Endothelial cell (in vitro differentiated cells): Measurements from ENCODE around the gene WWC2. TPM values are rescaled to one million over a fixed set of nuclear protein-coding genes. Genes with fewer than 3 reads are reported as not detected.
"Not testable (repeated sequence)": the region's sequence is repeated elsewhere in the genome, so short reads cannot be mapped to it uniquely, and the experiment has no call there.

Experiments
- DNase-seq: peaks from one replicate; pipeline ENCODE4 v3.0.0; 2021; ENCODE audit warnings: low spot score
- H3K27ac Mint-ChIP-seq: one replicate; pipeline ENCODE4 v1.8.0; 2021; ENCODE audit warnings: mixed read lengths, inconsistent platforms; ENCODE audit not compliant: unreplicated experiment
- H3K27me3 Mint-ChIP-seq: one replicate; pipeline ENCODE4 v1.8.0; 2021; ENCODE audit warnings: mild to moderate bottlenecking, moderate library complexity, mixed read lengths, inconsistent platforms; ENCODE audit not compliant: unreplicated experiment
- H3K36me3 Mint-ChIP-seq: one replicate; pipeline ENCODE4 v1.8.0; 2021; ENCODE audit warnings: mild to moderate bottlenecking, low read depth, mixed read lengths, inconsistent platforms; ENCODE audit not compliant: unreplicated experiment
- H3K4me1 Mint-ChIP-seq: one replicate; pipeline ENCODE4 v1.8.0; 2021; ENCODE audit warnings: mild to moderate bottlenecking, mixed read lengths, inconsistent platforms; ENCODE audit not compliant: unreplicated experiment
- H3K4me3 Mint-ChIP-seq: one replicate; pipeline ENCODE4 v1.8.0; 2021; ENCODE audit warnings: mild to moderate bottlenecking, mixed read lengths, inconsistent platforms; ENCODE audit not compliant: unreplicated experiment
- H3K9me3 Mint-ChIP-seq: one replicate; pipeline ENCODE4 v1.8.0; 2021; ENCODE audit warnings: mixed read lengths, inconsistent platforms; ENCODE audit not compliant: unreplicated experiment
- CTCF ChIP-seq: fragments of 200-600 bp; sonication (generic); IDR thresholded peaks from one replicate; pipeline ENCODE4 v1.5.0; 2021; ENCODE audit warnings: antibody characterized with exemption; ENCODE audit not compliant: unreplicated experiment
- total RNA-seq: library from RNA; stranded (reverse); fragmentation: NEBNext Ultra II Directional; extraction: Animal tissue kit (Norgen Biotek cat#: 25700); gene quantifications from one replicate; pipeline ENCODE4 v1.2.1, GENCODE V29; 2021; ENCODE audit not compliant: unreplicated experiment

The WWC2 gene
- total RNA-seq, 1 donor from 2014 or later = 32.0 TPM

- Mint-ChIP-seq H3K4me3 (no peak overlapping the region), H3K9me3 (no peaks in the 10 kb centered on the region)
Observed at GRCh38 chr4:183323295-183323694, 224.2 kb downstream of the WWC2 start.

DNA sequence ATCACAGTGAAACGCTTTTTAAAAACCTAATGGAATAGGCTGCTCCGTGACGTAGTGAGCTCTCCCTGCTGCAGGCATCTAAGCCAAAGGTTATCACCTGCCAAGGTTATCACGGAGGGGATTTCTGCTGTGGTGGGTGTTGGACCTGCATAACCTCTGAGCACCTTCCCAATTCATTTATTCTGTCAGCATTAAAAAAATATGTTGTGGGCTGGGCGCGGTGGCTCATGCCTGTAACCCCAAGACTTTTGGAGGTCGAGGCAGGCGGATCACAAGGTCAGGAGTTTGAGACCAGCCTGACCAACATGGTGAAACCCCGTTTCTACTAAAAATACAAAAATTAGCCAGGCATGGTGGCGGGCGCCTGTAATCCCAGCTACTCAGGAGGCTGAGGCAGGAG is 225.0 kb downstream of the WWC2 start:
- not testable (repeated sequence) for H3K9me3 Mint-ChIP-seq, H3K4me3 Mint-ChIP-seq, H3K27ac Mint-ChIP-seq, H3K27me3 Mint-ChIP-seq, DNase-seq
- Mint-ChIP-seq H3K36me3 (peaks cover 19% of the 10 kb centered on the region), H3K4me1 (peaks cover 19% of the 10 kb centered on the region)

More at GRCh38 chr4:183323295-183323694, 224.2 kb downstream of the WWC2 start:
- Mint-ChIP-seq H3K4me1 (peaks cover 15% of the 10 kb centered on the region), H3K36me3 (peaks cover 16% of the 10 kb centered on the region), H3K27ac (no peak overlapping the region), H3K27me3 (peaks cover 4% of the 10 kb centered on the region)
- DNase-seq = no peak
- TF ChIP-seq CTCF = no peak

GRCh38 chr4:183324619-183325018 is 225.6 kb downstream of the WWC2 start:
- Mint-ChIP-seq H3K4me1 (peaks cover 19% of the 10 kb centered on the region), H3K36me3 (peaks cover 19% of the 10 kb centered on the region), H3K27ac (no peak overlapping the region), H3K27me3 (peaks cover 4% of the 10 kb centered on the region), H3K9me3 (no peaks in the 10 kb centered on the region), H3K4me3 (no peak overlapping the region)
- no peak for DNase-seq
- TF ChIP-seq CTCF = no peak

- Mint-ChIP-seq H3K36me3 (peaks cover 19% of the 10 kb centered on the region), H3K4me1 (peaks cover 19% of the 10 kb centered on the region)
- H3K4me3 Mint-ChIP-seq, H3K27me3 Mint-ChIP-seq, H3K9me3 Mint-ChIP-seq, H3K27ac Mint-ChIP-seq, DNase-seq: not testable (repeated sequence)
Observed at GRCh38 chr4:183326387-183326786, 227.3 kb downstream of the WWC2 start.

DNA sequence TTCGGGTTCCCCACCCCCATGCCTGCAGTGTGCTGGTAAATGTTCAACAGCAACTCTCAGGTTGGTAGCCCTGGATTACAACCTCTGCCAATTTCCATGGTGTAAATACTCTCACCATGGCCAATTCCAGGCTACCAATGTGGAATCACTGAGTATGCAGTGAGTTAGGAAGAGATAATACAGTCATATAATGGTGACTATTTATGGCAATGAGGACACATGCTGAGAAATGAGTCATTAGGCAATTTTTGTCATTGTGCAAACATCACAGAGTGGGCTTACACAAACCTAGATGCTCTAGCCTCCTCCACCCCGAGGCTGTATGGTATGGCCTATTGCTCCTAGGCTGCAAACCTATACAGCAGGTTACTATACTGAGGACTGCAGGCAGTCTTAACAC is 227.8 kb downstream of the WWC2 start:
- no peaks in the 10 kb centered on the region for H3K9me3 Mint-ChIP-seq
- H3K27ac Mint-ChIP-seq = no peak overlapping the region
- no peak overlapping the region for H3K4me3 Mint-ChIP-seq
- H3K4me1 Mint-ChIP-seq = peaks cover 19% of the 10 kb centered on the region
- H3K36me3 Mint-ChIP-seq = peaks cover 19% of the 10 kb centered on the region
- no peak for TF ChIP-seq CTCF
- peaks cover 3% of the 10 kb centered on the region for H3K27me3 Mint-ChIP-seq
- DNase-seq = no peak

- no peak overlapping the region for H3K27ac Mint-ChIP-seq
- no peaks in the 10 kb centered on the region for H3K9me3 Mint-ChIP-seq
- peaks cover 19% of the 10 kb centered on the region for H3K36me3 Mint-ChIP-seq
- DNase-seq = no peak
- peaks cover 13% of the 10 kb centered on the region for H3K4me1 Mint-ChIP-seq
- H3K27me3 Mint-ChIP-seq = peaks cover 3% of the 10 kb centered on the region
- H3K4me3 Mint-ChIP-seq = no peak overlapping the region
- no peak for TF ChIP-seq CTCF
Observed at GRCh38 chr4:183327827-183328226, 228.8 kb downstream of the WWC2 start.
